Kasumi-1 (cell line): Measurements from ENCODE around the gene PRDX5.

Source experiments
- DNase-seq, 2 experiments: peaks; one replicate each; lab custom pipeline; 2025; lab: John Stamatoyannopoulos, UW

Gene PRDX5

DNA sequence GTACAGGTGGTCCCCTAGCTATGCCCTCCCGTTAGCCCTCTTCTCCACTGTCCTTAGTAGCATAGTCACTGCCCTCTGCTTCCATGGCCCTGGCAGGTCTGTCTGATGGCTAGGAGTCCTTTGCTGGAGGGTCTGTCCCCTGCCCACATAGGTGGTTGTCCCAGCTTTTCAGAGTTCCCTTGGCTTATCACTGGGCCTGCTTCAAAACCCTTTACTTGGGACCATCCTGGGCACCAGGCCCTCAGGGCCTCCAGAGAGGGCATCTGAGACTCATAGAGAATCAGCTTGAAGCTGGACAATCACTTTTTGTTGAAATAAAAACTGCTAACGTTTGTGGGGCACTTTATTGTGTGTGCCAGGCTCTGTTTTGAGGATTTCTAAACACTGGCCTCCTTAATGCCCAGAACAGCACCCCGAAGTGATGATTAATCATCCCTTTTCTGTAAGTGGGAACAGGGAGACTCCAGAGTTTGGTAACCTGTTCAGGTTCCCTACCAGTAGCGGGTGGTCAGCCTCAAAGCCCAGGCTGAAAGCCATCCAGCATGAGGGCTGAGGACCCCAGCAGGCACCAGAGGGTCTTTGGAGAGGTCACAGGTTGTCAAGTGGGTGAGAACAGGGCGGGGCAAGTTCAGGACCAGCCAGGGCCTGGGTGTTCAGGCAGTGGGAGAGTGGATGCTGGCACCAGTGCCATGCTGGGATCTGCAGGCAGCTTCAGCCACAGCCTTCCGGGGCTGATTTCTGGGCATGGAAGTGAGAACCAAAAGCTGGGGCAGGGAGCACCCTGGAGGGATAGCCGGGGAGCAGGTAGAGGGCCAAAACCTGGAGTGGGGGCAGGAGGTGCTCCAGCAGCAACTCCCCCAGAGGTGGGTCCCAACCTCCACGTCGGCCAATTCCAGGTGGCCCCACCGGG is 27.3 kb upstream of the PRDX5 start:
- DNase-seq: no peak

DNA sequence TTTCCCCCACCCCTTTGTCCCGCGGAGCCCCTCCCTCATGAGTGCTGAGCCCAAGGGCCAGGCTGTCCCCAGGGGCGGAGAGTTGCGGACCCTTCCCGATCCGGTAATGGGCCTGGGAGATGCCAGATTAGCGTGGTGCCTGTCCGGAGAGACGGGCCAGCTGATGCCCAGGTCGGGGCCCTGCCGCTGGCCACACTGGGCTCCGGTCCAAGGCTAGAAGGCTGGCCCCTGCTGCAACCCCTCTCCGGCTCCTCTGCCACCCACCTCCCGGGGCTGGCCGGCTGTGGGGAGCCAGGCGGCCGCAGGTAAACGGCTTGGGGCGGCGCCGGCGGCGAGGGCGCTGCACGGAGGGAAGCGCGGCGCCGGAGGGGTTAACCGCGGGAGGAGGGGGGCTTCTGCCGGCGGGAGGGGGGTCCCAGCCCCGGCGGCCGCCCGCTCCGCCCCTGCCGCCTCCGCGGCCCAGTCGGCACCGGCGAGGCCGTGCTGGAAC is 26.6 kb upstream of the PRDX5 start, which contains the start of gene KCNK4:
Gene KCNK4 (plus strand): TSS at position 41 of the 490 bp plus-strand sequence. CDS start 1,717 bp downstream, outside the sequence.
- no peak for DNase-seq

DNA sequence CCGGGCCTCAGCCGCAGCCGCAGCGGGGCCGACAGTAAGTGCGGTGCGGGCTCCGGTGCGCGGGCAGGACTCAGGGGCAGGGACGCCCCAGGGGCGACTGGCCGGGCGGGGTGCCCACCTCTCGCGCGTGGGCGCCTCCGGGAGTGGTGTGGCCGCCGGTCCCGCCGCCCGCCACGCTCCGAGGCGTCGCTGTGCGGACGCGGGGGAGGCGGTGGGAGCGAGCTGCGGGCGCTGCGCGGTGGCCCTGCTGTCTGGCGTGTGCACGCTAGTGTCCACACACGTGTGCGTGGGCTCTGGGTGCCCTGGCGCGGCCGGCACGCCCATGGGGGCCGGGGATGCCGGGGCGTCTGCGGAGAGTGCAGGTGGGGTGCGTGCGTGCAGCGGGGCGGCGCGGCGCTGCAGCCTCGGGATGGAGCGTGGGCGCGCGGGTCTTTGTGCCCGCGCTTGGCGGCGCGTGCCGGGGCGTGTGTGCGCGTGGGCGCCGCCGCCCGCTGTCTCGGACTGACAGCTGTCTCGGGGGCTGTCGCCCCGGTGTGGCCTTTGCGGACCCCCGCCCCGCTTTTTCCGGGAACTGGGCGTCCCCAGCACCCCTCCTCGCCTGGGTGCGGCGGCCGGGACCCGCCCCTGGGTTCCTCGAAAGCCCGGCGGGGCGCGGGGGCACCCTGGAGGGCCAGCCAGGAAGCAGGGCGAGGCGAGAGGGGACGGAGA is 26.0 kb upstream of the PRDX5 start:
- DNase-seq: no peak

DNA sequence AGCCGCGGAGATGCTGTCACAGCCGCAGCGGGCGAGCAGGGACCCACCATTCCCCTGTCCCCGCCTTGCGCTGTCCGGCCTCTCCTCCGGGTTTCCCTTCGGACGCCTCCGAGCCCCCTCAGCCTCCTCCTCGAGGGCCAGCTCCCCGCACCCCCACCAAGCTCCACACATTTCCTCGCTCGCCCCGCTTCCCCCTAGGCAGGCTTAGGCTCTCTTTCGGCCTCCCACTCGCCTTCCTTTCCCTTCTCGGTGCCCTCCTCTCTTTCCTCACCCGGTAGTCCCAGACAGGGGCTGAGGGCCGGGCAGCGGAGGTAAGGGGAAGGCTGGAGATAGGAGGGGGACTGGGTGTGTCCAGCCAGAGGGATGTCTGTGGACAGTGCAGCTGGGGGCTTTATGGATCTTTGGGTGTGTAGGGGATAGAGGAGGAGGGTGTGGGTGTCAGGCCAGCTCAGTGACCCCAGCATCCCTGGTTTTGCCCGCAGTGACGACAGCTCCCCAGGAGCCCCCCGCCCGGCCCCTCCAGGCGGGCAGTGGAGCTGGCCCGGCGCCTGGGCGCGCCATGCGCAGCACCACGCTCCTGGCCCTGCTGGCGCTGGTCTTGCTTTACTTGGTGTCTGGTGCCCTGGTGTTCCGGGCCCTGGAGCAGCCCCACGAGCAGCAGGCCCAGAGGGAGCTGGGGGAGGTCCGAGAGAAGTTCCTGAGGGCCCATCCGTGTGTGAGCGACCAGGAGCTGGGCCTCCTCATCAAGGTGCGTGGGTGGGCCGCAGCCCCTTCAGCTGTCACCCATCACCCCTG is 25.3 kb upstream of the PRDX5 start:
- DNase-seq: no peak

DNA sequence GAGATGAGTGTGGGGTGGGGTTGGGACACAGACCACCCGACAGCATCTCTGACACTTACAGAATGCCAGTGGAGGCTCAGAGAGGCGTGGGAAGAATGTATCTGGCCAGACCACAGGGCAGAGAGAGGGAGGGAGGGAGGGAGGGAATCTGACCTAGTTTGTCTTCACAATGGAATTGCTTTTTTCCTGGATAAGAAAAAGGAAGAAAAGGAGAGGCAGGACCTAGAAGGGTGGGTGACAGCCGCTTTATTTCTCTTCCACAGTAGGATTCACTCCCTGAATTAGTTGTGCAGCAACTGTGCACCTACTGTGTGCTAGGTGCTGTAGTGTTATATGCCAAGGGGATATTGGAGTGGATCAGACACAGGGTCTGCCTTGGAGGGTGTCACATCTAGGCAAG is 23.1 kb upstream of the PRDX5 start:
- DNase-seq: no peak

DNA sequence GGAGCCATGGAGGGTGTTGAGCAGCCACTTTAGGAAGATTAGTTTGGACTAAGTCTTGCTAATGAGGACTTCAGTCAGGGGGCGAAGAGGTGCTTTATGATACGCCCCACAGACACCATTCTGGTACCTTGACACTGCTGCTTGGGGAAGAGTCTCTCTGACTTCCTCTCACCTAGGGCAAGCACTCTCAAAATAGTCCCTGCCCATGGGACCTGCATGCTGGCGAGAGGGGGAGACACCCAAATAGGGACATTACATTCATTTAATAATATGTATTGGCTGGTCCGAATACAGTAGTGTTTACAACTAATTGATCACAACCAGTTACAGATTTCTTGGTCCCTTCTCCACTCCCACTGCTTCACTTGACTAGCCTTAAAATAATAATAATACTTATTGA is 22.2 kb upstream of the PRDX5 start:
- DNase-seq: no peak

DNA sequence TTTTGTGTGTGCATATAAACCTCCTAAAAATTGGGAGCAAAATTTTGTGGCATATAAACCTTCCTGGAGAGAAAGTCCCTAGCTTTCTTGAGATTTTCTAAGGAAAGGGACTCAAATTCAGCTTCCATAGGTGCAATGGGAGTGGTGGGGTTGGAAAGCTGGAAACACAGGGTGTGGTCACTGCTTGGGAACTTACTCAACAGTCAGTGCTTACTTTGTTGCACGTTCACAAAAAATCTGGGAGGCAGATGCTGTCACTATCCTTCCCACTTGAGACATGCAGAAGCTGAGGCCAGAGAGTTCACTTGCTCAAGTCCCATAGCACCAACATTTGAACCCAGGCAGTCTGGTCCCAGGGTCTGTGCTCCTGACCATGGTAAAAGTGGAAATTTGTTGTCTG is 21.7 kb upstream of the PRDX5 start:
- DNase-seq: no peak

DNA sequence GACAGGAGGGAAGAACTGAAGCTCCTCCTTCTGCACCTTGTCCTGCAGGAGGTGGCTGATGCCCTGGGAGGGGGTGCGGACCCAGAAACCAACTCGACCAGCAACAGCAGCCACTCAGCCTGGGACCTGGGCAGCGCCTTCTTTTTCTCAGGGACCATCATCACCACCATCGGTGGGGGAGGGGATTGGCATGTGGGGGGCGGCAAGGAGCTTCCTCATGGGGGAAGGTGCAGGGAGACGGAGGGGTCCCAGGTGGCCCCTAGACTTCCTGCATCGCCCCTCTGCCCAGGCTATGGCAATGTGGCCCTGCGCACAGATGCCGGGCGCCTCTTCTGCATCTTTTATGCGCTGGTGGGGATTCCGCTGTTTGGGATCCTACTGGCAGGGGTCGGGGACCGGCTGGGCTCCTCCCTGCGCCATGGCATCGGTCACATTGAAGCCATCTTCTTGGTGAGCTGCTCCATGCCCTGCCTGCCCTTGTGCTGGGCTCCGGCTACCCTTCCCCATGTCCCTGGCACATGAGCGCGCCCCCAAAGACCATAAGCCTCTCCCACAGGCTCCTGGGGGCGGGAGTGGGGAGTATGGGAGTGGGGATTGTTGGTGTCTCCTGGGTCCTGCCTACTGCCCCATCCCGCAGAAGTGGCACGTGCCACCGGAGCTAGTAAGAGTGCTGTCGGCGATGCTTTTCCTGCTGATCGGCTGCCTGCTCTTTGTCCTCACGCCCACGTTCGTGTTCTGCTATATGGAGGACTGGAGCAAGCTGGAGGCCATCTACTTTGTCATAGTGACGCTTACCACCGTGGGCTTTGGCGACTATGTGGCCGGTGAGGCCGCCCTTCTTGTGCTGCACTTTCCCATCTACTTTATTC is 20.9 kb upstream of the PRDX5 start:
- DNase-seq: no peak

DNA sequence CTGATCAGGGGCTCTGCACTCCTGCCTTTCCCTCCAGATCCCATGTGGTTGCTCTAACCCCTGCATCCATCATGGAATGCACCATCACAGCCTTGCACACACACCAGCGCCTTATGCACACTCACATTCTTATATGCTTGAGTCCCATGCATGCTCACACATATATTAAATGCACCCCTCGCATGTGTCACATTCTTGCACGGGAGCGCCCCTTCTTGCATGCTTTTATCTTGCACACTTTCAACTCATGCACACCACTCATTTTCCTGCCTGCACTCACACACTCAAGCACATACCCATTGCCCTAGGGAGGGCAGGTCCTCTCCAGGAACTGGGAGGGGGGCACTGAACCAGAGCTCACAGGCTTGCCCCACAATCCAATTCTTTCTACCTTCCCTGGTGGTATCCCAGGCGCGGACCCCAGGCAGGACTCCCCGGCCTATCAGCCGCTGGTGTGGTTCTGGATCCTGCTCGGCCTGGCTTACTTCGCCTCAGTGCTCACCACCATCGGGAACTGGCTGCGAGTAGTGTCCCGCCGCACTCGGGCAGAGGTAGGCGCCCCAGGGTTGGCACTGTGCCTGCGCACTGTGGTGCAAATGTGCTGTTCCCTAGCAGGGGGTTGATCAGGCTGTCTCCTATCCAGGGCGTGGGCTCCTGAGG is 20.1 kb upstream of the PRDX5 start:
- no peak for DNase-seq

DNA sequence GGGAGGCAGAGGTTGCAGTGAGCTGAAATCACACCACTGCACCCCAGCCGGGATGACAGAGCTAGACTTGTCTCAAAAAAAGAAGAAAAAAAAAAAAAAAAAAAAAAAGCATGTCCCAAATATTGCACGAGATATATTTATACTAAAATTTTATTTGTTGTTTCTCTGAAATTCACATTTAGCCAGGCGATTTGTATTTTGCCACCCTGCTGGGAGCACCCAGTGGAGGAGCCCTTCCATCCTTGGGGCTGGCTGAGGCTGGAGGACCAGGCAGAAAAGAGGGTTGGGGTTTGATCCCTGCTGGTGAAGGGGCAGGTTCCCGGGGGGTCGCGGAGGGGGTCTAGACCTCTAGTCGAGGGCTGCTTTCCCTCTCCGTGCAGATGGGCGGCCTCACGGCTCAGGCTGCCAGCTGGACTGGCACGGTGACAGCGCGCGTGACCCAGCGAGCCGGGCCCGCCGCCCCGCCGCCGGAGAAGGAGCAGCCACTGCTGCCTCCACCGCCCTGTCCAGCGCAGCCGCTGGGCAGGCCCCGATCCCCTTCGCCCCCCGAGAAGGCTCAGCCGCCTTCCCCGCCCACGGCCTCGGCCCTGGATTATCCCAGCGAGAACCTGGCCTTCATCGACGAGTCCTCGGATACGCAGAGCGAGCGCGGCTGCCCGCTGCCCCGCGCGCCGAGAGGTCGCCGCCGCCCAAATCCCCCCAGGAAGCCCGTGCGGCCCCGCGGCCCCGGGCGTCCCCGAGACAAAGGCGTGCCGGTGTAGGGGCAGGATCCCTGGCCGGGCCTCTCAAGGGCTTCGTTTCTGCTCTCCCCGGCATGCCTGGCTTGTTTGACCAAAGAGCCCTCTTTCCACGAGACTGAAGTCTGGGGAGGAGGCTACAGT is 18.7 kb upstream of the PRDX5 start:
- DNase-seq: no peak

DNA sequence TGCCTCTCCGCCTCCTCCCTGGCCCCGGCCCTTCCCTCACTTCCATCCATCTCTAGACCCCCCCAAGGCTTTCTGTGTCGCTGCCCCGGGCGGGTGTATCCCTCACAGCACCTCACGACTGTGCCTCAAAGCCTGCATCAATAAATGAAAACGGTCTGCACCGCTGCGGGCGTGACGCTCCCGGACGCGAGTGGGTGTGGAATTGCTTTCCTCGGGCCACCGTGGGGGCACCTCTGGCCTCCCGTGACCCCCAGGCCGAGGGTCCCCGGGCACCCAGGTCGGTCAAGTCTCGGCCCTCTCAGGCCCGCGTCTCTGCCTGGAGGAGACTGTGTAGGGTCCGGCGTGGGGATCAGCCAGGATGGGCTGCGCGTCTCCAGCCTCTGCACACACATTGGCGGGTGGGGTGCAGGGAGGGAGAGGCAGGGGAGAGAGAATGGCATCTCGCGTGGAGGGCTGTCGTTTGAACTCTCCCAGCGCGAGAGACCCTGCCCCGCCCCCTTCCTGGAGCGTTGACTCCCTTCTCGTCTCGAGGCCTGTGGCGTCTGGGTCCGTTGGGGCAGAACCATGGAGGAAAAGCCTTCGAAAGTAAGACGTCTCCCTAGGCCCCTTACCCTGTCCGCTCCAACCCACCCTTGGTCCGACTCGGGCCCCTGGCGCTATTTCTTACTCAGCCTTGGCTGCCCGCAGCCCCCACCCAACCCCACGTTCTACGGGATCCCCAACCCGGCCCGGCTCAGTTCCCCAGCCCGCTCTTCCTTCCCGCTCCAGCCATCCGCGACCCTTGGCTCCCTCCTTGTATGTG is 17.9 kb upstream of the PRDX5 start, which contains the start of gene CATSPERZ:
Gene CATSPERZ (plus strand): TSS at position 512 of the 802 bp plus-strand sequence. CDS start 53 bp downstream, at position 565.
- no peak for DNase-seq

DNA sequence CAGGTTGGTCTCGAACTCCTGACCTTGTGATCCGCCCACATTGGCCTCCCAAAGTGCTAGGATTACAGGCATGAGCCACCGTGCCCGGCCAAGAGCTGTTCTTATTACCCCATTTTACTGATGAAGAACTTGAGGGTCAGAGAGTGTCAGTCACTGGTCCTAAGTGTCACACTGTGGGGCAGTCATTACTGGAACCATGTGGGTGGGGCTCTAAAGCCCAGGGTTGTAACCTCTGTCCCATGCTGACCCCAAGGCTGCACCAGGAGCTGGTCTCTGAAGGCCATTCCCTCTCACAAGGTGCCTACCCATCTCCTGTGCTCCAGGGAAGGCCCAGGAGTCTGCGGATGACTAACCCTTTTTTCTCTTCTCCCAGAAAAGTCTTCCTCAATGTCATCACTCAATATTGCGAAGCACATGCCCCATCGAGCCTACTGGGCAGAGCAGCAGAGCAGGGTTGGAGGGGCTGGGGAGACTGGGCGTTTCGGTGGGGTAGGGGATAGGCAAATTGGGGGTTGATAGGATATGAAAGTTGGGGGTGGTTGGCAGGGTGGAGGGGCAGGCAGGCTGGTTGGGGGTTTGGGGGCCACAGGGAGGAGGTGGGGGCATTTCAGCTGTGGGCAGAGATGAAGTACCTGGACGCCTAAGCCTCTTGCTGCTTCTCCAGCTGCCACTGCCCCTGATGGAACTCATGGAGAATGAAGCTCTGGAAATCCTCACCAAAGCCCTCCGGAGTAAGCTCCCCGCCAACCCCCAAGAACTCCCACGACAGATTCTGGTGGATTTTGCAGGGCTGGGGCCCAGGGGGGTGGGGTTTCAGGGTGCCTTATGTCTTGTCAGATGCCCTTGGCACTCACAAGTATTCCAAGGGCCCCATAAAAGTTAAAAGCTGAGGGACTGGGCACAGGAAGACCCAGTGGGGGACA is 14.6 kb upstream of the PRDX5 start:
- DNase-seq: no peak

DNA sequence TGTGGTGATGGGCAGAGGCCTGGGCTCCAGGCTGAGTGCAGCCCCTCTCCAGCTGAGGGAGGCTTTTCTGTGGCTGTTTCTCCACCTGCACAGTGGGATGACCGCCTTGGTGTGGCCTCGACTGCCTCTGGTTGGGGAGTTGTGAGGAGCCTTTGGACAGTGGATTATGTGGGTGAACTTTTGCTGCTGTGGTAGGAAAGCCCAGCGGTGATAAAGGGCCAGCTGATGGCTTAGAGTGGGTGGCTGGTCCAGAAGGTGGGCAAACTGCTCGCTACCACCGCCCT is 13.9 kb upstream of the PRDX5 start:
- DNase-seq: no peak

DNA sequence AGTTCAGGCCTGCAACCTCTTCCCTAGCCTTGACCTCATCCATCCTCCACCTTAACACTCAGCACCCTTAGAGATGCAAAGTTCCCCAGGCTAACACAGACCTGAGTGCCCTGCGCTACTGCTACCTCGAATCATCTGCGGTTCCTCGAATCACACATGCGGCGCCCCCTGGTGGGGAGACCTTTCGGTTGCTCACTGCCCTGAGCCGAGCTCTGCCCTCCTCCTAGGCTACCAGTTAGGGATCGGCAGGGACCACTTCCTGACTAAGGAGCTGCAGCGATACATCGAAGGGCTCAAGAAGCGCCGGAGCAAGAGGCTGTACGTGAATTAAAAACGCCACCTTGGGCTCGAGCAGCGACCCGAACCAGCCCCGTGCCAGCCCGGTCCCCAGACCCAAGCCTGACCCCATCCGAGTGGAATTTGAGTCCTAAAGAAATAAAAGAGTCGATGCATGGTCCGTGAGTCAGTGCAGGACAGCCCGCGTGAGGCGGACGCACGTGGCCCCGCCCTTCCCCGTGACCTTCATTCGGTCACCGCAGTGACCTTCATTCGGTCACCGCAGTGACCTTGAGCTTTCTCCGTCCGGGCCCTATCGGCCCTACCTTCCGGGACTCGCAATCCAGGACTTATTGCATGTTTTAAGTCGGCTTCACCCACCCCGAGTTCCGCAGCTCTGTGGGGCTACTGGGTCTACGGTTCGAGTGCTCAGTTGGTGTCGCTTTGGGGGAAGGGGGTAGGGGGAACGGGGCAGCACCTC is 13.4 kb upstream of the PRDX5 start:
- DNase-seq: peak; percentile 92 to 97

DNA sequence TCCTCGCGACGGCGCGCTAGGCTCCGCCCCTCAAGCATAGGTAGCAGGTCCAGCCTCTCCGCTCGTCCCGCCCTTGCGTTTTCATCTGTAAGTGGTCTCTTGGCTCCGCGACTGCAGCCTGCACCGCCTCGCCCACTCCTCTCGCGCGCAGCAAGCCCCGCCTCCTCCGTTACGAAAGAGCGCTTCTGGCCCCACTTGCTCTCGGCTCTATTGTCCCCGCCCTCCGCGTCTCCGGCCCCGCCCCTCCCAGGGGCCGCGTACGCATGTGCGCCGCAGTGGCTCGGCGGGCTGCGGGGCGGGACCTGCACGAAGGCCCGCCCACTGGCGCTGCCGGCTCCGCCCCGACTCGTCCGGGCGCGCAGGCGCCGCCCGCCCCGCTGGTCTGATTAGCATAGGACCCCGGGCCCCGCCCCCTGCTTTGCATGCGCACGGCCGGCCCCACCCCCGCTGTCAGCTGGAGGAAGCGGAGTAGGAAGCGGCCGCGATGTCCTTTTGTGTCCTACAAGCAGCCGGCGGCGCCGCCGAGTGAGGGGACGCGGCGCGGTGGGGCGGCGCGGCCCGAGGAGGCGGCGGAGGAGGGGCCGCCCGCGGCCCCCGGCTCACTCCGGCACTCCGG is 12.7 kb upstream of the PRDX5 start, which contains the start of gene ESRRA:
Gene ESRRA (plus strand): TSS at position 450 of the 616 bp plus-strand sequence. CDS start 1,656 bp downstream, outside the sequence.
- peak; percentile 99 for DNase-seq
